GM06990 (cell line): ENCODE data around the gene DPY30.
"Not testable (repeated sequence)": the region's sequence is repeated elsewhere in the genome, so short reads cannot be mapped to it uniquely, and the experiment has no call there.

Source experiments
- DNase-seq: peaks from one replicate; pipeline ENCODE4 v3.0.0-alpha.2; 2011; ENCODE audit not compliant: insufficient read length; ENCODE audit errors: extremely low read depth
- H3K27me3 ChIP-seq: replicated peaks from 2 replicates; pipeline ENCODE4 v1.6.0; 2011; ENCODE audit warnings: low read length; ENCODE audit not compliant: control insufficient read depth, insufficient read depth
- H3K36me3 ChIP-seq: 2 replicates; pipeline ENCODE4 v1.5.1; 2011; ENCODE audit warnings: low read length; ENCODE audit not compliant: control insufficient read depth, insufficient read depth
- H3K4me3 ChIP-seq: replicated peaks from 2 replicates; pipeline ENCODE4 v1.5.1; 2011; ENCODE audit warnings: low read depth, mild to moderate bottlenecking, control low read depth, low read length
- CTCF ChIP-seq: IDR thresholded peaks from 2 replicates; pipeline ENCODE4 v1.5.1; 2011; ENCODE audit warnings: low read length, control low read depth, mild to moderate bottlenecking, inconsistent platforms; ENCODE audit not compliant: insufficient read depth, poor library complexity, severe bottlenecking

Gene DPY30

GRCh38 chr2:32051836-32052439 is 12.3 kb upstream of the DPY30 start:
- H3K27me3 ChIP-seq, result no peaks in the 10 kb centered on the region
- H3K4me3 ChIP-seq, result no peak overlapping the region
- no peaks in the 10 kb centered on the region for H3K36me3 ChIP-seq
- no peak for DNase-seq
- no peak for TF ChIP-seq CTCF

- DNase-seq, result no peak
- H3K27me3 ChIP-seq, result no peaks in the 10 kb centered on the region
- no peak for TF ChIP-seq CTCF
- no peaks in the 10 kb centered on the region for H3K36me3 ChIP-seq
- H3K4me3 ChIP-seq, result no peak overlapping the region
These were observed 4.0 kb upstream of the DPY30 start for GRCh38 chr2:32043561-32043960.

GRCh38 chr2:32034198-32034887 is 5.3 kb downstream of the DPY30 start:
- H3K4me3 ChIP-seq, H3K27me3 ChIP-seq, DNase-seq, H3K36me3 ChIP-seq: not testable (repeated sequence)

DNA sequence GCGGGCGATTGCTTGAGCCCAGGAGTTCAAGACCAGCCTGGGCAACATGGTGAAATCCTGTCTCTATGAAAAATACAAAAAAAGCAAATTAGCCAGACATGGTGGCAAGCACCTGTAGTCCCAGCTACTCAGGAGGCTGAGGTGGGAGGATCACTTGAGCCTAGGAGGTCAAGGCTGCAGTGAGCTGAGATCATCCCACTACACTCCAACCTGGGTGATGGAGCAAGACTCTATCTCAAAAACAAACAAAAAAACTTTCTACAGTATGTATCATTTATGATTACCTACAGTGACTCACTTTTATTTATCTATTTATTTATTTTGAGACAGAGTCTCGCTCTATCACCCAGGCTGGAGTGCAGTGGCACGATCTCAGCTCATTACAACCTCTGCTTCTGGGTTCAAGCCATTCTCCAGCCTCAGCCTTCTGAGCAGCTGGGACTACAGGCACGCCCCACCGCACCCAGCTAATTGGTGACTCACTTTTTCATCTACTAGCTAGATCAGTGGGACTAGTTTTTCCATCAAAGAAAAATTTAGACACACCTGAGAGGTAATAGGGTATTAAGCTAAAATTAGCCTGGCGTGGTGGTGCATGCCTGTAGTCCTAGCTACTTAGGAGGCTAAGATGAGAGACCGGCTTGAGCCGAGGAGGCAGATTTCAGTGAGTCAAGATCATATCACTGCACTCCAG is 20.7 kb downstream of the DPY30 start:
- DNase-seq, H3K27me3 ChIP-seq, H3K4me3 ChIP-seq, H3K36me3 ChIP-seq: not testable (repeated sequence)

DNA sequence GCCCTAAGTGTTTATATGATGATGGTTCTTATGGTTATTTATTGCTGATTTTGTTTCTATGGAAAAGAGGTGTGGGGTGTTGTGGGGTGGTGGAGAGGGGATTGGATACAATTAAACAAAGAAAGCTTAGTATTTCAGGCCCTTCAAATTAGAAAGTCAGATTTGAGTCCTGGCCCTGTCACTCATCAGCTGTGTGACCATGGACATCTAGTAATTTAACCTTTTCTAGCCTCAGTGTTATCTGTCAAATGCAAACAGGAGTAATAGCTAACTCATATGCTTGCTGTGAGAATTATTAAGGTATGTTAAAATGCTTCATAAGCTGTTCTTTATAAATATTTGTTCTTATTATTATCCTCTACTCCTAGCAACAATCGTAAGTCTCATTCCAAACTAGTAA is 26.7 kb downstream of the DPY30 start:
- TF ChIP-seq CTCF, result no peak
- no peak for DNase-seq
- H3K36me3 ChIP-seq, result no peaks in the 10 kb centered on the region
- no peaks in the 10 kb centered on the region for H3K27me3 ChIP-seq
- no peak overlapping the region for H3K4me3 ChIP-seq

DNA sequence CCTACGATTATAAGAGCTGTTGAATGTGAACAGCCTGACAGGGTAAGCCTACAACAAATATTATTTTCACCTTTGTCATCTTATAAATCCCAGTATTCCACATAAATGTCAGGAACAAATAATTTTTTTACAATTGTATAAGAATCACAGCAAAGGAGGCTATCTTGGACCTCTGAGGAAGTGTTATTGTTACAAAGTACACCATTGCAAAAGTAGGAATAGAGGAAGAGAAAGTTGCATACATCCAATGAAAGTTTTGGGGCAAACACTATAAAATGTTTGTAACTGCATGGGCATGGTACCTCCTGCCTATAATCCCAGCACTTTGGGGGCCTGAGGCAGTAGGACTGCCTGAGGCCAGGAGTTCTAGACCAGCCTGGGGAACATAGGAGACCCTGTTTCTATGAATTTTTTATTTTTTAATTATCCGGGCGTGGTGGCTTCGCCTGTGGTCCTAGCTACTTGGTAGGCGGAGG is 28.1 kb downstream of the DPY30 start:
- Histone ChIP-seq H3K4me3 (peak overlapping the region; percentile 82), H3K27me3 (no peaks in the 10 kb centered on the region), H3K36me3 (no peaks in the 10 kb centered on the region)
- TF ChIP-seq CTCF, result no peak
- DNase-seq, result peak; percentile 24
